HG03108 (cell line): Measurements from ENCODE around the gene P2RY12.

Experiments used
- ATAC-seq: cut with Tn5 transposase; IDR thresholded peaks from one replicate; pipeline ENCODE4 v1.9.1; 2021; ENCODE audit warnings: moderate library complexity; ENCODE audit not compliant: unreplicated experiment

P2RY12 gene

DNA sequence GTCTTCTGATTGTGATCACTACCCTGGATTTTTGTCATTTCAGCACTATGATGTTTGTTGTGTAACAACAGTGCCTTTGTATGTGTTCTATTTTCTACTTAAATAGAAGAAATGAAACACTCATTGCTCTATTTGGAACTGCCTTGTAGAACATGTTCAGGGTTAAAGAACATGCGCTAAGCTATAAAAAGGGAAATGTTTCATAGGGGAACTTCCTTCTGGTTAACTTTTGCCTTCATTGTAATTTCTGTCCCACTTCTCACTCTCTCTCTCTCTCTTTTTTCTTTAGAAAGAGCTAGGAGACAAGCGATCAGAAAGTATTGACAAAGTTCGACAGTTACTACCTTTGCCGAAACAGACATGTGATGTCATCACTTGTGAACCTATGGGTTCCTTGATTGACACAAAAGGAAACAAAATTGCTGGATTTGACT is at the start of gene P2RY12:
Gene P2RY12 (minus strand): TSS at position 13 of the 434 bp plus-strand sequence. CDS start 45,908 bp downstream, outside the sequence.
- peak; percentile 43 for ATAC-seq

DNA sequence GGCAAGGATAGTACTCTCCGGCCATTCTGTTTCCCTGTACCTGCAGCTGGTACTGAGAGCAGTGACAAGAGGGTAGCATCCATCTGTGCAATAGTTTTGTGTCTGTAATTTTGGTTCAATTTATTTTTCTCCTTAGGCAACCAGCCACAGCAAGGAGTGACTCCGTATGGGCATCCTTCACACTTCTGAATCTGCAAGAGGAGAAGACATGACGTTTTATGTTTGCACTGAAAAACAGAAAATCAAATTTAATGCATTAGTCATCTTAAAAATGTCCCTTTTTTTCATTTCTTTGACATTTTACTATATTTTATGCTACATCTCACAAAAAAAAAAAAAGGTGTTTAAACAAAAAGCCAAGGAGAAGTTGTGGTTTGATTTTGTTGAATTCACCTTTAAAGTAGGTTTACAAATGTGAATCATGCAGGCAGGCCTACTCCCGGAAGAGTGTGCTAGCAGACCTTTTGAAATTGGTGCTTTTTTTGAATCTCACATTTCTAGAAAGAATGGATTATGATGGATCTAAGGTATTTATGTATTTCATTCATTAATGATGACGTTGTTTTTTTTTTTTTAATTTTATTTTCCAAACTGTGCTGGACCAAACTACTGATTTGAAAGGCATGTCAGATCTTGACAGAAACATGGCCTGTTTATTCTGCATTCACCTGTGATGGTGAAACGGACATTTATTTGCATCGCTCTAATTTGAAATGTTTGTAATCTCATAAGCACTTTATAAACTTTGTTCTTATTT is 48.2 kb upstream of the P2RY12 start:
- no peak for ATAC-seq

DNA sequence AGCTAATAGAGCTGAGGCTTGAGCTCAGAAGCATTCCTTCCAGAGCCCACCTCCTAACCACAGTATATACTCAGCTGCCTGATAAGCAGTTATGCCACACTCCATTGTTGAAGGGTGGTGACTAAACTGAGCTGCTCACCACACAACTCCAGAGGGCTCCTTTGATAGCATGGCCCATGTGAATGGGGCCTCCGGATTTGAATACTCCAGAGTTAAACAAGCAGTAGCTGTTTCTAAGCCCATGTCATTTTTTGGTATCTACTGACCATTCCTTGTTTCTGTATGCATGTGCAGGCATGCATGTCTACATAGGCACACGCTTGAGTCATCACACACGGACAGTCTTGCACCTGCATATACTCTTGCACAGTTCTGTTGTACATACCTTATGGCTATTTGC is 47.4 kb upstream of the P2RY12 start:
- ATAC-seq: no peak

- no peak for ATAC-seq
These were observed 46.4 kb upstream of the P2RY12 start for GRCh38 chr3:151430821-151431484.

GRCh38 chr3:151428386-151428785 is 43.8 kb upstream of the P2RY12 start:
- no peak for ATAC-seq

DNA sequence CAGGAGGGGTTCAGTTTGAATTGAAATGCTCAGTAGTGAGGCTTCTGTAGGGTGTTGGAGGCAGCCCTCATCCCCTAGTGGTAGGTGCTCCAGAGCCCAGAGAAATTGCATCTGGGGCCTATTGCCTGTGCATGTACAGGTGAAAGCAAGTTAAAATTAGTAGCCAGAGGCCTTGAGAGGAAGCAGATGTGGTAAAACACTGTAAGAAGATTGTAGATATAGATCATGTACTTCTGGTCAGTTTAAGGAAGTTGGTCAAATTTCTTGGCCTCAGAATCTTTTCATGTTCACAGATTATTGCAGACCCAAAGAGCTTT is 41.7 kb upstream of the P2RY12 start:
- ATAC-seq: peak; percentile 68

DNA sequence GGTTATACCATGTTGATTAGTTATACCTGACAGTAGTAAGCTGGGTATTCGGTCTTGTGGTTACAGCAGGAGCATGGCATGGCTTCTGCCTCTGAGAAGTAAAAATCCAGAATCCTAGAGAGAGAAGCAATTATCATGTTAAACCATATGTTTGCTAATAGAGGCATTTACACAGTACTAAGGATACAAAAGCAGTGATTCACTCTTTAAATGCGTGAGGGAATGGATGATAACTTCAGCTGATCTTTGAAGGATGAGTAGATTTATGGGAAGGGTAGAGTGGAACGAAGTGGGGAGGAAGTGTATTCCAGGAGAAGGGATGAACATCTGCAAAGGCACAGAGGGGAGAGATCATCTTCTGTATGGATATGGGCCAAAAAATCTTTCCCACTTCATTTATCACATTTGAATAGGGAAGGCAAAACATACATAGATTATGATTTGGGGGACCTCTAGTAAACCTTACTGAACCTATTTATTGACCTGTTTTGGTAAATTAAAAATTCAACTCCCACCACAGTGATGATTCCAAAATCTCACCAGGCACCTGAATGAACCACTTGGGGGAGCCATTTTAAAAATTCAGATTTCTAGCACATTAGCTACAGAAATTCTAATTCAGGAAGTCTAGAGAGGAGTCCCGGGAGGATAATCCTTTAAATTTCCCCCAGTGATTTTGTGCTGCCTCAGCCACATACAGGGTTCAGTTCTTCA is 41.2 kb upstream of the P2RY12 start:
- ATAC-seq: no peak

DNA sequence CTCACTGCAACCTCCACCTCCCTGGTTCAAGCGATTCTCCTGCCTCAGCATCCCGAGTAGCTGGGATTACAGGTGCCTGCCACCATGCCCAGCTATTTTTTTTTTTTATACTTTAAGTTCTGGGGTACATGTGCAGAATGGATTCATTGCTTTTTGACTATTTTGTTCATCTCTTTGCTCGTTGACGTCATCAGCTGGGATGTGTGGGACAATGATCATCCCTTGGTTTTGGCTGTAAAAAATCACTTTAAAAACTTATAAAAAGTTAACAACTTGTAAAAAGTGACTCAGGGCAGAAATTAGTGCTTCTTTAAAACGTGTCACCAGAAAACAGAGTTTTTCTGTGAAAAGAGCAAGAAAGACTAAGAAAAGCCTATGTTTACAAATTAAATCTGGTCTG is 38.5 kb upstream of the P2RY12 start:
- no peak for ATAC-seq

GRCh38 chr3:151421938-151422337 is 37.4 kb upstream of the P2RY12 start:
- no peak for ATAC-seq

DNA sequence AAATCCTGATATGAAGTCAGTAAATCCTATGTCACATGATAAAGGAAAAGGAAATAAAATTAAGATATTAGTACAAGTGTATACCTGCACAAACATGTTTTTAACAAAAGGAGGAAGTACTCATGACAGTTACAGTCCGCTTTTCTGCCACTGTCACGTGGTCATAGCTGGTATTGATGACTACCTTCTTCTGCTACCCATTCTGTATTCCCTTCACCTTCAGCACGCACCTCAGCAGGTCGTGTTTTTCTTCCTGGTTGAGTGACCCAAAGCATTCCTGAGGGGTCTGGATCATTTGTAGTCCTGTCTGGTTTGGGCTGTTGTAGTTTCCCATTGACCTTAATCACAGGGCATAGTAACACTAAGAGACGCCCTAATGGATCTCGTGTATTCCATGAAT is 35.3 kb upstream of the P2RY12 start:
- ATAC-seq: no peak

- ATAC-seq: no peak
These were observed 30.7 kb upstream of the P2RY12 start for GRCh38 chr3:151415289-151415688.

GRCh38 chr3:151412989-151413388 is 28.4 kb upstream of the P2RY12 start:
- no peak for ATAC-seq

- no peak for ATAC-seq
These were observed 26.5 kb upstream of the P2RY12 start for GRCh38 chr3:151410891-151411559.

DNA sequence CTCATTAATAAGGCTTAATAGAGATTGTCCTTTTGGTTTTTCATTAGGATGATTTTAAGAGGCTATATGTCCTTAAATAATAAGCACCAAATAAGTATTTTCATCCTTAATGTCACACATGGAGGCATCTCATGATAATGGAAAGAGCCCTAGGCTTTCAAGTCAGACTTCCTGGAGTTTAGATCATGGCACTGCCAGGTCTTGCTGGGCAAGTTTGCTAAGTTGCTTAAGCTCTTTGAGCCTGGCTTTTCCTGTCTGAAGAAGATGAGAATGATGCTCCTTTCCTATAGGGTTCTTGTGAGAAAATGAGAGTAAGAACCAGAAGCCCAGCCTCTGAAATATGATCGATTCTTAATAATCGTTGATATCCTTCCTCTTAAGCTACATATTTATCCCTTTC is 23.4 kb upstream of the P2RY12 start:
- ATAC-seq: no peak

DNA sequence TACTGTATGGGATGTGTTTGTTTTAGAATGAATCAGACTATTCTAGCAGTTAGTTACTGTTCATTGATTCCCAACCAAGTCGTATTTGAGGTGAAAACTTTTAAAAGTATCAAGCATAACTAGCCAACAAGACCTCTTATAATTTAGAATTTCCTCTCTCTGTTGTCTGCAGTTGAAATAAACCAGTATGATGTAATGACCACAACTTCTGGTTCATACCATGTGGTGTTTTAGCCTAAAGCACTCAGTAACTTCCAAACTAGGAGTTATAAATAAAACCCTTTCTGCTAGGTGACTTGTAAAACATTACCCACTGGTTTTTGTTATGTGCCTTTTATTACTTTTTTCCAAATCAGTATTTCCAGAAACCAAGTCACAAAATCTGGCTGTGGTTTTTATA is 19.8 kb upstream of the P2RY12 start:
- ATAC-seq: peak; percentile 71

GRCh38 chr3:151403246-151403645 is 18.7 kb upstream of the P2RY12 start:
- no peak for ATAC-seq

GRCh38 chr3:151402349-151402748 is 17.8 kb upstream of the P2RY12 start:
- ATAC-seq: no peak

- no peak for ATAC-seq
These were observed 15.8 kb upstream of the P2RY12 start for GRCh38 chr3:151400341-151400740.

GRCh38 chr3:151398895-151399294 is 14.3 kb upstream of the P2RY12 start:
- no peak for ATAC-seq

DNA sequence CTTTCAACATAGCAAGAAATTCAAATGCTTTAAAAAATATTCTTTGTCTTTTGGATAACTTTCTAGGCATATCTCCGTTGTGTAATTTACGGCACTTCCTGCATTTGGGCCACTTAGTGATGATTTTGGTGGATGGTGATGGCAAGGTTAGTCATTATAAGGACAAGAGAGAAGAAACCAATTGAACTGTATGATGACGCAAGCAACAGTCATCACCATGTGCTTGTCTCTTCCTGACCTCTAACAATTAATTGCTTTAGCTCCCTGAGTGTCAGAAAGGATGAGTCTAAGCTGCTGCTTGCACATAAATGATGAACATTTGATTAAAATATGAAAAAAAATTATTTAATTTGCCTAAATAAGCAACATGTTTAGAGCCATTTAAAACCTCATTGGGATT is 11.3 kb upstream of the P2RY12 start:
- no peak for ATAC-seq

- no peak for ATAC-seq
These were observed 10.1 kb upstream of the P2RY12 start for GRCh38 chr3:151394611-151395010.
